K562 treated with DMSO at 1 percent for 12 hours (cell line): Measurements from ENCODE around the gene AMMECR1. TPM values are rescaled to one million over a fixed set of nuclear protein-coding genes. Genes with fewer than 3 reads are reported as not detected.

Experiments
- total RNA-seq: library from RNA; unstranded; fragments of 300-600 nt; gene quantifications from 2 replicates; pipeline ENCODE4 v1.2.3, GENCODE V29; 2022; ENCODE audit not compliant: insufficient read depth

The AMMECR1 gene
- 5.4 and 14.4 TPM in 2 replicates for total RNA-seq

DNA sequence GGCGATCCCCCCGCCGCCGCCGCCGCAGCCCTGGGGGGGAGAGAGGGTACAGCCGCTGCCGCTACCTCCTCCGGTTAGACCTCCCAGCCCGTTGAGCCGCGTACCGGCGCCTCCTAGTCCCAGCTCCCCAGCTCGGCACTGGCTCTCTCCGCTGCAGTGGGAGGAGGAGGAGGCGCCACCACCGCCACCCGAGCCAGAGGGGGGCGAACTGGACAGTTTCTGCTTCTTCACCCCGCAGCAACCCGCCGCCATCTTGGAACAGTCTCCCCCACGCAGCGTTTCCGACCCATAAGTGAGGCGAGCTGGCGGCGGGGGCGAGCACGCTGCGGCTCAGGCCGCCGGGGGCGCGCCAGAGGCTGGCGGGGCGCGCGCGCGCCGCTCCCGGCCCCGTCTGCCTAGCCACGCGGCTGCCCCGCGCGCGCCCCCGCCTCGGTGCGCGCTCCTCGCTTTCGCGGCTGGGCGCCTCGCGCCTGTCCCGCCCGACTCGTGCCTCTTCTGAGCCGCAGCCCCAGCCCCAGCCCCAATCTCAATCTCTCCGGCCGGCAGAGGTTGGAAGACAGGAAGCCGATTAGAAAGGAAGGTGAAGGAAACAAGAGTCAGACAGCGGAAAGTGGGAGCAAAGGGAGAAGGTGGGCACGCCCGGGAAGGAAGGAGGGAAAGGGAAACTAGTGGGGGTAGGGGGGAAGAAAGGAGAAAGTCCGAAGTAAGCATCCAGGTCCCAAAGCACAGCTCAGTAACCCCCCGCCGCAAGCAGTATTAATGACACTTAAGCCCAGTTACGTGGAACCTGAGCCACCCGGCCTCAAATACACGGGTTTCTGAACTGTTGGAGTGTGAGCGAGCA lies at the start of gene AMMECR1:
Gene AMMECR1 (minus strand): TSS at position 266 of the 844 bp plus-strand sequence. CDS start 14 bp downstream, at position 252.

DNA sequence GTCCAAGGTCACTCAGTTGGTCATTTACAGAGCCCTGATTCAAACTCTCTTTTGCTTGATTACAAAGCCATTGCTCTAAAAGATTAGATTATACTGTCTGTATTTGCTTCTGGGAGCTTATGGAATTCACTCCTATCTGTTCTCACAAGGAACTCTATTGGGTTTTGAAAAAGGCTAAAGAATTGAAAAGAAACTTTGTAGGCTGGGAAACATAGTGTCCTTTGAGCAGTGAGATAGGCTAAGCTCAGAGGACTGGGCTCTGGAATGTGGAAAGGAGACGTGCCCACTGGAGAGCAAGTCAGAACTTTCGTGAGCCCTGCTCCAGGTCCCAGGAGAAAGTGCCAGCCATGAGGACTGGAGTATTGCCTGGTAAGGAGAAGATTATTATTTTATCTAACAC lies 40.7 kb upstream of the AMMECR1 start, which contains the start of gene RTL9:
Gene RTL9 (plus strand): TSS at position 301 of the 400 bp plus-strand sequence. CDS start 91,770 bp downstream, outside the sequence.

Other genes starting within 250 kb of the AMMECR1 start
- gene RTL9, start 40.8 kb upstream of the AMMECR1 start, total RNA-seq, result not detected in 2 replicates